MCF 10A (cell line): Measurements from ENCODE around the gene TNIP2. TPM values are rescaled to one million over a fixed set of nuclear protein-coding genes. Genes with fewer than 3 reads are reported as not detected.

Source experiments
- BruUV-seq: library from RNA; stranded (reverse); fragments of 400-500 nt; replicated peaks from 2 replicates; lab custom pipeline; 2021; lab: Mats Ljungman, UMichigan
- CTCF ChIA-PET: fragments of 300-600 bp; sonication (Branson Sonifier 250); formaldehyde crosslinking; extraction: SDS; loops from one replicate; lab custom pipeline; 2021; ENCODE audit warnings: antibody characterized with exemption, inconsistent platforms; lab: Yijun Ruan, JAX
- POLR2A ChIA-PET: fragments of 300-600, 350-650 bp; sonication (Branson Sonifier 250); formaldehyde crosslinking; extraction: SDS; loops from one replicate; lab custom pipeline; 2020; ENCODE audit warnings: antibody characterized with exemption, inconsistent platforms; lab: Yijun Ruan, JAX
- DNase-seq: peaks from one replicate; pipeline ENCODE4 v3.0.0-alpha.2; 2018; ENCODE audit not compliant: unreplicated experiment
- H3K27ac Mint-ChIP-seq: one replicate; pipeline ENCODE4 v1.8.0; 2022; ENCODE audit warnings: mild to moderate bottlenecking, low read depth, mixed read lengths; ENCODE audit not compliant: unreplicated experiment
- H3K27me3 Mint-ChIP-seq: one replicate; pipeline ENCODE4 v1.8.0; 2022; ENCODE audit warnings: mixed read lengths; ENCODE audit not compliant: insufficient read depth, unreplicated experiment
- H3K36me3 Mint-ChIP-seq: one replicate; pipeline ENCODE4 v1.8.0; 2022; ENCODE audit warnings: mild to moderate bottlenecking, moderate library complexity, mixed read lengths; ENCODE audit not compliant: insufficient read depth, unreplicated experiment
- H3K4me1 Mint-ChIP-seq: one replicate; pipeline ENCODE4 v1.8.0; 2022; ENCODE audit warnings: mixed read lengths; ENCODE audit not compliant: insufficient read depth, unreplicated experiment
- H3K4me3 Mint-ChIP-seq: one replicate; pipeline ENCODE4 v1.8.0; 2022; ENCODE audit warnings: mild to moderate bottlenecking, moderate library complexity, mixed read lengths; ENCODE audit not compliant: unreplicated experiment
- H3K9me3 Mint-ChIP-seq: one replicate; pipeline ENCODE4 v1.8.0; 2022; ENCODE audit warnings: mixed read lengths; ENCODE audit not compliant: unreplicated experiment
- CTCF ChIP-seq: fragments of 200-600 bp; IDR thresholded peaks from one replicate; pipeline ENCODE4 v1.8.0; 2022; ENCODE audit warnings: antibody characterized with exemption, mild to moderate bottlenecking; ENCODE audit not compliant: unreplicated experiment
- intact Hi-C: fragments of 100-400 bp; cut with micrococcal nuclease; formaldehyde crosslinking; loops from 2 replicates; pipeline ENCODE4 v1.14.1; 2022
- total RNA-seq: library from RNA; stranded (reverse); gene quantifications from 2 replicates; pipeline ENCODE4 v1.2.3, GENCODE V29; 2022

Gene TNIP2
- total RNA-seq, 1 experiment from 2014 or later = 46.1 TPM

- intact Hi-C loops = no loop called here
These were observed 41.6 kb upstream of the TNIP2 start for GRCh38 chr4:2797545-2798305.

GRCh38 chr4:2796849-2797544 lies 40.9 kb upstream of the TNIP2 start:
- POLR2A ChIA-PET = interaction anchor here (0.6 to 3.7 kb wide), 10 partner anchors 9 to 204 kb away, joined by 3 to 19 read pairs (median 5); partner anchors contain the start of genes ADD1 and TNIP2
- Mint-ChIP-seq H3K27ac (peak overlapping the region; percentile 89), H3K4me1 (peaks cover 65% of the 10 kb centered on the region), H3K27me3 (no peaks in the 10 kb centered on the region), H3K36me3 (no peaks in the 10 kb centered on the region), H3K9me3 (no peaks in the 10 kb centered on the region), H3K4me3 (peak overlapping the region; percentile 44)
- CTCF ChIA-PET = interaction anchor here (0.6 to 1.7 kb wide), 5 partner anchors 14 to 82 kb away, joined by 3 to 4 read pairs (median 3); no protein-coding TSS in a partner anchor
- DNase-seq = no peak
- BruUV-seq = no TSS peak
- TF ChIP-seq CTCF = no peak
- intact Hi-C loops = no loop called here

More at GRCh38 chr4:2797545-2798305, 41.6 kb upstream of the TNIP2 start:
- Mint-ChIP-seq H3K9me3 (no peaks in the 10 kb centered on the region), H3K4me3 (peak overlapping the region; percentile 16), H3K27ac (peak overlapping the region; percentile 89), H3K27me3 (no peaks in the 10 kb centered on the region), H3K36me3 (no peaks in the 10 kb centered on the region), H3K4me1 (peaks cover 69% of the 10 kb centered on the region)
- POLR2A ChIA-PET = interaction anchor here (0.6 to 3.7 kb wide), 10 partner anchors 9 to 204 kb away, joined by 3 to 19 read pairs (median 4); partner anchors contain the start of genes ADD1 and TNIP2
- no peak for DNase-seq
- no TSS peak for BruUV-seq
- CTCF ChIA-PET = interaction anchor here (0.9 to 1.7 kb wide), 3 partner anchors 34 to 81 kb away, joined by 3 to 4 read pairs (median 3); no protein-coding TSS in a partner anchor
- no peak for TF ChIP-seq CTCF

- H3K27me3 Mint-ChIP-seq = no peaks in the 10 kb centered on the region
- H3K4me1 Mint-ChIP-seq = peaks cover 58% of the 10 kb centered on the region
- H3K27ac Mint-ChIP-seq = peak overlapping the region; percentile 89
- no peak for TF ChIP-seq CTCF
- ChIA-PET POLR2A (interaction anchor here (0.6 to 3.7 kb wide), 10 partner anchors 10 to 142 kb away, joined by 3 to 19 read pairs (median 5); partner anchors contain the start of genes ADD1 and TNIP2), CTCF (interaction anchor here (0.6 to 1.7 kb wide), 5 partner anchors 13 to 83 kb away, joined by 3 to 4 read pairs (median 3); no protein-coding TSS in a partner anchor)
- peak overlapping the region; percentile 44 for H3K4me3 Mint-ChIP-seq
- no peaks in the 10 kb centered on the region for H3K9me3 Mint-ChIP-seq
- intact Hi-C loops = no loop called here
- no TSS peak for BruUV-seq
- peak; percentile 93 for DNase-seq
- no peaks in the 10 kb centered on the region for H3K36me3 Mint-ChIP-seq
These were observed 40.0 kb upstream of the TNIP2 start for GRCh38 chr4:2795893-2796848.
